Non-pigmented ciliary epithelial cell (primary cell): ENCODE measurements around the gene PEX10.

ENCODE experiments used
- DNase-seq: peaks from one replicate; pipeline ENCODE4 v3.0.0-alpha.2; 2010; ENCODE audit warnings: low read depth

Gene PEX10

DNA sequence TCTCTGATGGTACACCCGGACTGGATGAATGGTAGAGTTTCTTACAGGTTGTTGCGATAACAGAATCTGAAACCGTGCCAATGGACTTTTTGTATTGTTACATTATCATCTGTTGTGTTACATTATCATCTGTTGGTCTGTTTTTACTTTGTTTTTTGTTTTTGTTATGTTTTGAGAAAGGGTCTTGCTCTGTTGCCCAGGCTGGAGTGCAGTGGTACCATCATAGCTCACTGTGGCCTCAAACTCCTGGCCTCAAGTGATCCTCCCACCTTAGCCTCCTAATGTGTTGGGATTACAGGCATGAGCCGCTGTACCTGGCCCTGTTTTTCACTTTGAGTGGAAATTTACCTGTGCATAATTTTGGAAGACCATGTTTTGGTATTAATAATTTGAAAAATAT, 10.2 kb upstream of the PEX10 start:
- no peak for DNase-seq

GRCh38 chr1:2419416-2419815, 7.1 kb upstream of the PEX10 start:
- DNase-seq = no peak

DNA sequence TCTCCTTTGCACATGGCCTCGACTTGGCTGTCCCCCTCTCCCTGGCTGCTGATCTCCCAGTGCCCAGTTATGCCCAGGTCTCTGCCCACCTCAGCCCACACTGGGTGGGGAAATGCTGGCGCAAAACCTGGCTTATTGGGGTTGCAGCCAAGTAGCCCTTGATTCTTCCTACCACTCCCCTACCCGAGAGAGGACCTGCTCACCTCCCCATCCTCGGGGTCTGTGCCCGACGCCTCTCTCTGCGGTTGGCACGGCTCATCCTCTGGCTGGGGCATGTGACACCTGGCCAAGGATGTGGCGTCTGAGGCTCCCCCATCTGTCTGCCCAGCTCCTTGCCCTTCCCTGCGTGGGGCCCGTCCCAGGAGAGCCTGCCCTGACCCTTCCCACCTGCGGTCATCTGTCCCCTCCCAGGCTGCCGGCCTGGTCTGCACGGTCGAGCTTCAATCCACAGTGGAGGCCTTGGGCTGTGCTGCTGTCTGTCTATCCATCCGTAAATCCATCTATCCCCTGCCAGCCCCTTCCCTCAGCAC, 6.5 kb upstream of the PEX10 start:
- DNase-seq = no peak

- no peak for DNase-seq
Measured at GRCh38 chr1:2417833-2418225, 5.5 kb upstream of the PEX10 start.

DNA sequence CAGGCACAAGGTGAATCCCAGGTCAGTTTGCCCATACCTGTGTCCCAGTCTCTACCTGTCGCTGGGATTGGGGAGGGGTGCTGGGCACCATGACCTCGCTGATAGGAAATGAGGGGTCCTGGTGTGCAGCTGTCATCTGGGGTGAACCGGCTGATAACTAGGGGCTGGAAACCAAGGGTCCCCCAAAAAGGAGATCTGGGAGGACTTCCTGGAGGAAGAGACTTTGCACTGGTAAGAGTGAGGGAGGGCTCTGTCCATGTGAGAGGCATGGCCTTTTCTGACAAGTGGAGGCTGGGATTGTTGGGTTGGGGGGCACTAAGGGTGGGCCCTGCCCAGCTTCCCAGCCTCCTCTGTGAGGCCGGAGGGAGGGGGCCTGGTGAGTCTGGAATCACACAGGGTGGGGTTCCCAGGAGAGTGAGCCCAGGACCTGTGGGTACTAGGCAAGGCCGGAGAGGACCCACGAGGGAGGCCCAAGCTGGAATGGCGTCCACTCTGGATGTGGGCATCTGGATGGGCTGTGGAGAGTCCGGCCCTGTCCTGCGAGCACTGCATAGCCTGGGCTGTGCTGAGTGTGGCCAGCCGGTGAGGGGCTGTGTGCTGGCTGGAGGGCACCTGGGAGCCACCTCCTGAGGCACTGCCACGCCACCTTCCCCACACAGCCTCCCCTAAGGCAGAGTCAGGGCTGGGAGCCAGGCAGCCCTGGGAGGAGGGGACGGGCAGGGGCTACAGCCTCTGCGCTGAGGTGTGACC, 4.9 kb upstream of the PEX10 start:
- no peak for DNase-seq

GRCh38 chr1:2416403-2416802, 4.0 kb upstream of the PEX10 start:
- DNase-seq = no peak

DNA sequence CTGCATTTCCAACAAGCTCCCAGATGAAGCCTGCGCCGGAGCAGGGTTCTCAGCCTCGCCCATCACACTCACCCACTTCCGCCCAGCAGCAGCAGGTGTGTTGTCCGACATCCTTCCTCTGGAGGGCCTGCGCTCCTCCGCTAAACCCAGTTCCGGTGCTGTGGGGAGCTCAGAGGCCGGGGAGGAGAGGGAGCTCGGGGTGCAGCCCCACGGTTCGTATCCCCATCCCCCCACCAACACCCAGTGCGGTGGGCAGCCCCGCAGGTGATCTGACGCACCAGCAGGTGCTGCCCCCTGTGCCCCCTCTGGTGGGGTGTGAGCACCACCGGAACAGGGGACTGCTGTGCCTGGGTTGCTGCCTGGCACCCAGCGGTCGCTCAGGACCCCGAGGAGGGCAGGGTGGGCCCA, 3.4 kb upstream of the PEX10 start:
- DNase-seq = no peak

DNA sequence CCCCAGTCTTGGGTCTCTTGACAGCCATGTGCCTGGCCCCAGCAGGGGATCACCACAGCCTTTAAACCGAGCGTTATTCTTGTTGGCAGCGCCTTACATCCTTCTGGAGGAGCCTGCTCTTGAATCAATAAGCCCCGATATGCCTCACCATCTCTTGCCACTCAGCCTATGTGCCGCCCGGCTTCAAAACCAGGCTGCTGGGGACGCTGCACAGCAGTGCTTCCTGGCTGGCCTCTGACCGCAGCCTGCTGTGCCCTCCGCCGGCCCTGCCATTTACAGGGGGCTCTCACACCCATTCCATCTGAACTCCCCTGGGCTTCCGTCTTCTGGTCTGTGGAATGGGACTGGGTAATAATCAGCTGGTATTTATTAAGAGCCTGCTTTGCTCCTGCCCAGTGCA, 3.0 kb upstream of the PEX10 start:
- no peak for DNase-seq

GRCh38 chr1:2414297-2414958, 2.1 kb upstream of the PEX10 start:
- no peak for DNase-seq

DNA sequence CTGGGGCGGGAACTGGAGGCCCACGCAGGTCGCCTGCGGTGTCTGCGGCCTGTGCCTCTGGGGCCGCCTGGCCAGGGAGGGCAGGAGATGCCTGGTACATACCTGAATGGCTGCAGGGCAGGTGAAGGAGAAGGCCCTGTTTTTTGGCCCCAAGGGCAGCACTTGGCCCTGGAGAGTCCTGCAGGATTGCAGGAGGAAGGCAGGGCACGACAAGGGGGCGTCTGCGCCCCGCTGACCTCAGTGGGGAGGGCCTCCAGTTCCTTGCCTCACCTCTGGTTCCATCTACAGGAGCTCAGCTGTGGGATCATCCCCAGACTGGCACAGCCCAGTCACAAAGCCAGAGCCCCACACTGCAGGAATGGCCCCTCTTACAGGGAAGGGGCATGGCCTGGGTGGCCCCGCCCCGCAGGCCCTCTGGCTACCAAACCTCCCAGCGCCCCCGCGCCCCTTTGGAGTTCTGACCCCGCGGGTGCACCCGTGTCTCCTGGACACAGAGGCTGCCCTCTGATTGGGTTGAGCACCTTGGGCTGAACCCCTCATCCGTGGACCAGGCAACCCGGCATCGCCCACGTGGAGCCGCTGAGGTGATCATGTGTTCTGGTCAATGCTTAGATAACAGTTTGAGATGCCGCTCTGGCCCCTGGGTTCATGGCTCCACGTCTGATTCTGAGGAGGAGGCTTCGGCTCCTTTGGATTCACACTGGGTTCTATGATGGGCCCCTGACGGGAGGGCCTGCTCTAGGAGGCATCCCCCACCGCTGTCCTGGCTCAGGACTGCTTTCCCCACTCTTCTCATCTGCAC, 1.3 kb upstream of the PEX10 start:
- no peak for DNase-seq

DNA sequence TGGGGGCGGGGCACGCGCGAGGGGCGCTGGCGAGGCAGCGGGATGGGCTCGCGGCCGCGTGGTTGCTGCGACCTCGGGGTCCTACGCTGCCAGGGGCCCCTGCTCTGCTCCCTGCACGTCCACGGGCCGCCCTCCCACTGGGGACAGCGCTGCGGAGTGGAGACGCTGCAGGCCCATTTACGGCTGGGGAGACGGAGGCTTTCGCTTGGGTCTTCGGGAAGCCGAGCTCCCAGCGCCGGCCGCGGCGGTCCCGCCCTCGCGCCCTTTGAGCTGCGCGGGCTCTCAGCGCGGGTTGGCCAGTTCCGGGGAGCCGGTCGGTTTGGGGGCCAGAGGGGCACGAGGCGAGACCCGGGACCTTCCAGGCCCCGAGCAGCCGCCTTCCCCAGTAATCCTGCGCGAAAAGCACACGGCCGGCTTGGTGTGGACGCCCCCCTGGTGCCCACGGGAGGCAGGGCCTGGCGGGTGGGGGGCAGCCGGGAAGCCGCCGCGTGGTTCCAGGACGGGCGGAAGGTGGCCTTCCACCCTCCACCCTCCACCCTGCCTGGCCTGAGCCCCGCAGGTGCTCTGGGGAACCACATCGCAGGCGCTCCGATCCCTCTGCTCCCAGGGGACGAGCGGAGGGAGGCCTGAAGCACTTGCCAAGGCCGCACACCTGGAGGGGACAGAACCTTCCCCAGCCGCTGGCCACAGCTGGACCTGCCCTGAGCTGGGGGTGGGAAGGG, 570 bp upstream of the PEX10 start:
- DNase-seq = no peak

GRCh38 chr1:2411801-2412394, 466 bp downstream of the PEX10 start:
- no peak for DNase-seq

- DNase-seq = no peak
Measured at GRCh38 chr1:2409745-2410144, 2.6 kb downstream of the PEX10 start.

DNA sequence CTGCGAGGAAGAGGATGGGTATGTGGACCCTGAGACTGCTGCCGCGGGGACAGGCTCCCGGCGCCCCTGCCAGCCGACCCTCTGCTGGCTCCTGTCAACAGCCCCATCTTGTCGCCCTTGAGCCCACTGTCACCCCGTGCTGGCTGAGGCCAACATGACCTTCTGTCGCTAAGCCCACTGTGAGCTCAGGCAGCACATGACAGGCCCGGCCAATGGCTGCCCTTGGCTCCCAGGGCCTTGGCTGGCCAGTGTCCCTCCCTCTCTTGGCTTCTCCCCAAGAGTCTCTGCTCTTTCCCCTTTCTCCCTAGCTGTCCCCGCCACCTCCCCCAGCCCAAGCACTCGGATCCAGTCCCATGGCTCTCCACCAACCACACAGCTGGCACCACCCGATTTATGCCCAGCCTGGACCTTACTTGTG, 3.5 kb downstream of the PEX10 start:
- no peak for DNase-seq

GRCh38 chr1:2408456-2408855, 3.9 kb downstream of the PEX10 start:
- DNase-seq = no peak

DNA sequence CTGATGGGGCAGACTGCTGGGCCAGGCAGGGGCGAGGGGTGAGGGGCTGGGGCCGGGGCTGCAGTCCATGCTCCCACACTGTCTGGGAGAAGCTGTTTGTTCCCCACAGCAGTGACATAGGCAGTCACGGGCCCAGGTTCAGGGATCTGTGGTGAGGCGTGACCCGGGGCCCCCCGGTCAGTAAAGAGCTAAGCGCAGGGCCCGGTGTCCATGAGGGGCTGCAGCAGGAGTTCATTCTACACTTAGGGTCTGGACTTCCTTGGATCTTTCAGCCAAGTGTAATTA, 4.4 kb downstream of the PEX10 start:
- DNase-seq = no peak

DNA sequence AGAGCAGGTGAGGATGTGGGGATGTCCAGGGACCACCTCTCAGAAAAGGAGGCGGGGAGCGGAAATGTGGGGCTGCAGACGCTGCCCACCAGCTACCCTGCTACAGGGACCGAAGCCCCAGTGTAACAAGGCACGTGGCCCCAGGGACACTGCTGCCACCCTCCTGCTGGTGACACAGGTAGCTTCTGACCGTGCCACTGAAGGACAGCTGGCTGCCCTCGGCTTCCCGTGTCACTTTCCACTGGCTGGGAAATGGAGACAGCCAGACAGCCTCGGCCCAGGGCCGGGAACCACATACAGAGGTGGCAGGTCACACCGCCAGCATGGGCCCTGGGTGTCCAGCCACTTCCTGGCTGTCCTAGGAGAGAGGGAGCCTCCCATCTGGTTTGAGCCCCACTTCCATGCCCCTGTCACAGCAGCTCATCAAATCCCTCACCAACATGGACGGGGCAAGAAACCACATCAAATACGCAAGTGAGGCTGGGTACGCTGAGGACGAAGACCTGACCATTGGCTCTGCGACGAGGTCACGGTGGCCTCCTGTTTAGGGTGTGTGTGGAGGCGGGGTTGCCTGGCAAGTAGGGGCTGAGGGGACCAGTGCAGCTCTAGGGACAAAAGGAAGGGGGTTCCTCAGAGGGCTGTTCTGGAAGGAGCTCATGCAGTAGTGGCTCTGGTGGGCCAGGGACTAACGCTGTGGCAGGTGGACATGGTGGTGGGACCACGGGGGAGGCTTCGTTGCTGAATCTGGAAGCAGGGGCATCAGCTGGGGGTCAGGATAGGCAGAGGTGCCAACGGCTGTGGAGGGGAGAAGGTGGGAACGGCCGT, 5.0 kb downstream of the PEX10 start:
- DNase-seq = no peak

- DNase-seq = no peak
Measured at GRCh38 chr1:2406451-2407041, 5.8 kb downstream of the PEX10 start.

- DNase-seq = no peak
Measured at GRCh38 chr1:2405588-2406295, 6.6 kb downstream of the PEX10 start.

- DNase-seq = no peak
Measured at GRCh38 chr1:2404890-2405511, 7.4 kb downstream of the PEX10 start.
